Lower leg skin (tissue), 4 donors: ENCODE data around the gene KDM8. TPM values are rescaled to one million over a fixed set of nuclear protein-coding genes. Genes with fewer than 3 reads are reported as not detected.

Experiments
- DNase-seq, 2 donors: peaks; one replicate each; pipeline ENCODE4 v3.0.0-alpha.2; 2019; ENCODE audit warnings: low spot score in 2 of 2
- H3K4me3 ChIP-seq: fragments of 200-600 bp; sonication (generic); 2 replicates; pipeline ENCODE4 v1.5.1; 2017; ENCODE audit warnings: mild to moderate bottlenecking, low read depth; ENCODE audit not compliant: poor library complexity, severe bottlenecking
- CTCF ChIP-seq, 3 donors: fragments of 450-650 bp; IDR thresholded peaks; one replicate each; pipeline ENCODE4 v1.5.1; 2016; ENCODE audit warnings: antibody characterized with exemption in 3 of 3, mild to moderate bottlenecking in 3 of 3, moderate library complexity in 2 of 3
- POLR2A ChIP-seq, 2 donors: fragments of 450-650 bp; IDR thresholded peaks; one replicate each; pipeline ENCODE4 v1.6.1; 2016 to 2017; ENCODE audit warnings: antibody characterized with exemption in 2 of 2, mild to moderate bottlenecking in 1 of 2, moderate library complexity in 1 of 2
- WGBS, 2 donors: methylation state at CpG; one replicate each; pipeline ENCODE4 v1.1.5; 2018; 5-methylcytosine and 5-hydroxymethylcytosine counted together
- intact Hi-C: fragments of 100-400 bp; cut with DNase I; formaldehyde crosslinking; loops from one replicate; pipeline ENCODE4 v1.15.0; 2023; ENCODE audit warnings: low total_unique reads
- total RNA-seq, 4 donors: library from RNA; depleted of rRNA; stranded (reverse); fragments of >200 nt; gene quantifications; one replicate each; pipeline ENCODE4 v1.1.0, GENCODE V29; 2016

The KDM8 gene
- total RNA-seq, 4 donors from 2014 or later, result 0.84 to 4.5 (median 1.9) TPM

- TF ChIP-seq POLR2A (IDR thresholded peaks at IDR 0.05) (no peak), CTCF (IDR thresholded peaks at IDR 0.05) (no peak)
- intact Hi-C loops, result no loop called here
- 89 to 92% methylated on average over 7 of the region's 7 CpGs for WGBS, 2 donors
- H3K4me3 ChIP-seq, result no peak overlapping the region
- DNase-seq, result no peak
These were observed 12.3 kb downstream of the KDM8 start for GRCh38 chr16:27215660-27216059.

GRCh38 chr16:27216297-27216885, 13.1 kb downstream of the KDM8 start:
- H3K4me3 ChIP-seq, result no peak overlapping the region
- intact Hi-C loops, result no loop called here
- 93 to 94% methylated on average over 16 of the region's 16 CpGs for WGBS, 2 donors

DNA sequence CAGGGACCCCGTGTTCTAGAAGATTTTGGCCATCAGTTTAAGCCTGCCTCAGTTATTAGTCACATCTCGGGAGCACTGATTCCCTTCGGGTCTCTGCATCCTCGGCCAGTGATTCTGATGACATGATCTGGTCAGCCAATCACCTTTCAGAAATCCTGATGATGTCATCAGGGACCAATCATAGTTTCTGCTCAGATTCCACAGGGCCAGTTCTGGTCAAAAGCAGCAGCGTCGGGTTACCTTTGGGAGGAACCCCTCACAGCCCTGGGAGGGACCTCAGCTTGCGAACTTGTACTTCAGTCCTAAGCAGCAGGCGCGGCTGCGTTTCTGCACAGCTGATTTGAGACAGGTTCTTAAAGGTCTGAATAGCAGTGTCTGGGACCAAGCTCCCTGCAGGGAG, 13.9 kb downstream of the KDM8 start:
- no peak overlapping the region for H3K4me3 ChIP-seq
- TF ChIP-seq CTCF (IDR thresholded peaks at IDR 0.05), result no peak
- TF ChIP-seq POLR2A (IDR thresholded peaks at IDR 0.05), result no peak
- WGBS, 2 donors, result 78 to 81% methylated on average over 9 to 10 of the region's 10 CpGs
- no peak for DNase-seq
- intact Hi-C loops, result no loop called here

More at GRCh38 chr16:27216297-27216885, 13.1 kb downstream of the KDM8 start:
- TF ChIP-seq POLR2A (IDR thresholded peaks at IDR 0.05) (no peak), CTCF (IDR thresholded peaks at IDR 0.05) (no peak)
- DNase-seq, result no peak

DNA sequence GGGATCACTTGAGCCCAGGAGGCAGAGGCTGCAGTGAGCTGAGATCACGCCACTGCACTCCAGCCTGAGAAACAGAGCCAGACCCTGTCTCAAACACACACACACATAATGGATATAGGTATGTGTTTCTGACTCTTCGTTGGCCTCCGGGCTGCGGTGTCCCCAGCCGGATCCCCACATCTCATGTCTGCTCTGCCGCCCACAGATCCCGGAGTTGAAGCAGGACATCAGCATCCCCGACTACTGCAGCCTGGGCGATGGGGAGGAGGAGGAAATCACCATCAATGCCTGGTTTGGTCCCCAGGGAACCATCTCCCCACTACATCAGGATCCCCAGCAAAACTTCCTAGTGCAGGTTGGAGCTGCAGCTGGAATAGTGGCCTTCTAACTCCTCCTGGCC, 15.4 kb downstream of the KDM8 start:
- no peak for TF ChIP-seq CTCF (IDR thresholded peaks at IDR 0.05)
- no peak for TF ChIP-seq POLR2A (IDR thresholded peaks at IDR 0.05)
- 93 to 95% methylated on average over 8 to 9 of the region's 9 CpGs for WGBS, 2 donors
- no peak overlapping the region for H3K4me3 ChIP-seq
- no peak for DNase-seq
- intact Hi-C loops, result no loop called here

DNA sequence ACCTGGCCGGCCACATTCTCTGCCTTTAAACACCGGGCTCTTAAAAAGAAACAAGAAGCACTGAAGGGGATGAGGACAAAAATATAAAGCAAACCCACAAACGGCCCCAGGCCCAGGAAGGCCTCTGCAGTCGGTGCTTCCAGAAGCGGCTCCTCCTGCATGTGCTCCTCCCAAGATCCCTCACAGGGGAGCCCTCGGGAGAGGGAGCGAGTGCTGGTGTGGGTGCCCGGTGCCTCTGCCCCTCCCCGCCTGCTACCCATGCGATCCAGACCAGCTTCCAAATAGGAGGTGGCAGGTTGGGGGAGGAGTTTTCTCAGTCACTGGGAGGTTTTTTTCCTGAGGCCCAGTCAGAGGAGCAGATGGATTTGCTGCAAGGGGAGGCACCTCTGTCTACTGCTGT, 15.8 kb downstream of the KDM8 start:
- 51 to 75% methylated on average over 10 of the region's 10 CpGs for WGBS, 2 donors
- H3K4me3 ChIP-seq, result no peak overlapping the region
- no peak for DNase-seq
- intact Hi-C loops, result no loop called here
- TF ChIP-seq POLR2A (IDR thresholded peaks at IDR 0.05) (no peak), CTCF (IDR thresholded peaks at IDR 0.05) (no peak)

- DNase-seq, result no peak
- TF ChIP-seq POLR2A (IDR thresholded peaks at IDR 0.05), result no peak
- no peak for TF ChIP-seq CTCF (IDR thresholded peaks at IDR 0.05)
- 93 to 94% methylated on average over 9 of the region's 9 CpGs for WGBS, 2 donors
- no peak overlapping the region for H3K4me3 ChIP-seq
- intact Hi-C loops, result no loop called here
These were observed 16.8 kb downstream of the KDM8 start for GRCh38 chr16:27220120-27220519.
